ENCODE measurements around the gene LSP1.

DNA sequence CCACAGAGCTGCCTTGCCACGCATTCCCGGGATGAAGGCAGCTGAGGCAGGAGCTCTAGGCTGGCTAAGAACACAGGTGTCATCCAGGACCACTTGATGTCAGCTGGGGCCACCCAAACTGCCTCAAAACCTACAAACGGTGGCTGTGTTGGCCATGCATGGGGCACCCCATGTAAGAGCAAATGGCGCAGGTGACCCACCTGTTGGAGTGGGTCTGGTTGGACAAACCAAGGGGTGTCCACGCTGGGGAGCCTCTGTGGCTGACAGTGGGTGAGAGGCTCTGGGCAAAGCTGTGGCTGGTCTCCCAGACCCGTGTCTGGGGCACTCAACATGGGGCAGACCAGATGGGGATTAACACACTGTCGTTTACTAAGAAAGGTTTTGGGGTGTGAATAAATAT is 37.1 kb upstream of the LSP1 start:
- no peak for TF ChIP-seq POLR2A (IDR thresholded peaks at IDR 0.05)
- TF ChIP-seq CTCF (IDR thresholded peaks at IDR 0.05), result no peak
